Vagina (tissue), 2 donors: ENCODE data around the gene DOCK1.

Experiments used
- CTCF ChIP-seq, 3 experiments: fragments of 450-650 bp in 2 of 3; fragments of 200-600 bp in 1 of 3; sonication (generic) in 1 of 3; IDR thresholded peaks; one replicate each; pipeline ENCODE4 v1.5.1; 2017 to 2019; ENCODE audit warnings: antibody characterized with exemption in 3 of 3, mild to moderate bottlenecking in 2 of 3, moderate library complexity in 2 of 3
- POLR2A ChIP-seq, 2 donors: fragments of 450-650 bp; IDR thresholded peaks; one replicate each; pipeline ENCODE4 v1.6.1; 2017; ENCODE audit warnings: antibody characterized with exemption in 2 of 2, mild to moderate bottlenecking in 2 of 2, moderate library complexity in 2 of 2

- TF ChIP-seq POLR2A (IDR thresholded peaks at IDR 0.05) (no peak), CTCF (IDR thresholded peaks at IDR 0.05) (no peak)
These were observed 34.5 kb downstream of the DOCK1 start for GRCh38 chr10:126939706-126940105.
